Measurements from ENCODE around the gene PRRT1B. TPM values are rescaled to one million over a fixed set of nuclear protein-coding genes. Genes with fewer than 3 reads are reported as not detected.

Gene PRRT1B
- total and polyA plus RNA-seq, 2 donors (not counting 1 experiment from before 2014, with no cell fraction given) = not detected

GRCh38 chr9:131525643-131526565, 19.4 kb upstream of the PRRT1B start:
- intact Hi-C loops (cut with micrococcal nuclease) = no loop called here
- CTCF ChIA-PET = no interaction called here
- peaks cover 0 to 71% of the 10 kb centered on the region in 2 experiments for H3K36me3 ChIP-seq (replicated peaks in 1 of 2; ENCODE audit: control extremely low read depth in 1 of 2, control insufficient read depth in 1 of 2, extremely low read depth in 1 of 2, insufficient read depth in 2 of 2, low read length in 1 of 2)

More at GRCh38 chr9:131525643-131526565, 19.4 kb upstream of the PRRT1B start:
- no peaks in the 10 kb centered on the region for H3K27me3 Mint-ChIP-seq
- H3K27me3 ChIP-seq (replicated peaks in 1 of 4; ENCODE audit: control extremely low read depth in 1 of 4, control insufficient read depth in 3 of 4, insufficient read depth in 4 of 4, low read length in 3 of 4) = no peaks in the 10 kb centered on the region
- no peak overlapping the region for H3K4me2 ChIP-seq (replicated peaks; ENCODE audit: low read depth, low read length, poor library complexity, severe bottlenecking)
- H3K27ac Mint-ChIP-seq = no peak overlapping the region
- ATAC-seq (ENCODE audit: low read depth) (no peak), DNase-seq (no peak)
- H3K27ac ChIP-seq (ENCODE audit: low read length in 2 of 2) = no peak overlapping the region
- H3K9me3 Mint-ChIP-seq (ENCODE audit: insufficient read depth) = no peaks in the 10 kb centered on the region
- no peak overlapping the region for H3K4me3 ChIP-seq (ENCODE audit: control extremely low read depth in 1 of 5, extremely low read depth in 1 of 5, insufficient read depth in 1 of 5, low read depth in 2 of 5, low read length in 4 of 5)
- H3K4me1 Mint-ChIP-seq = peaks cover 6% of the 10 kb centered on the region
- H2AFZ ChIP-seq (ENCODE audit: insufficient read depth, low read depth, low read length, poor library complexity, severe bottlenecking) = no peak overlapping the region
- H3K4me3 Mint-ChIP-seq = no peak overlapping the region
- no peaks in the 10 kb centered on the region for H4K20me1 ChIP-seq (ENCODE audit: control insufficient read depth, insufficient read depth, low read length, poor library complexity, severe bottlenecking)
- 90% methylated on average over 11 of the region's 19 CpGs for WGBS (ENCODE audit: insufficient coverage)
- no peak overlapping the region for H3K9ac ChIP-seq (ENCODE audit: low read length)
- no peak for TF ChIP-seq EZH2 (IDR thresholded peaks at IDR 0.05; ENCODE audit: borderline replicate concordance, insufficient read depth, low read depth, low read length, poor library complexity, severe bottlenecking)
- no peak for TF ChIP-seq CTCF (IDR thresholded peaks at IDR 0.05)
- no peaks in the 10 kb centered on the region for H3K9me3 ChIP-seq (ENCODE audit: control extremely low read depth in 1 of 3, control insufficient read depth in 2 of 3, insufficient read depth in 1 of 3, low read length in 2 of 3)
- H3K4me1 ChIP-seq (ENCODE audit: control insufficient read depth in 2 of 2, insufficient read depth in 2 of 2, low read length in 2 of 2) = peaks cover 8 to 9% of the 10 kb centered on the region in 2 donors
- H3K79me2 ChIP-seq (ENCODE audit: control insufficient read depth, insufficient read depth, low read length) = peaks cover 7% of the 10 kb centered on the region
- POLR2A ChIA-PET = interaction anchor here (1.1 kb wide), 1 partner anchor 8 kb away, joined by 3 read pairs; no protein-coding TSS in a partner anchor
